Neural cell (in vitro differentiated cells): Measurements from ENCODE around the gene DLG2. TPM values are rescaled to one million over a fixed set of nuclear protein-coding genes. Genes with fewer than 3 reads are reported as not detected.

Source experiments
- H2AFZ ChIP-seq: fragments of 200-600, 300-800 bp; sonication (generic), shearing (Covaris generic); 2 replicates; pipeline ENCODE4 v1.6.0; 2014; ENCODE audit warnings: low read depth, mild to moderate bottlenecking, antibody characterized with exemption, low read length, moderate library complexity
- H3F3A ChIP-seq: fragments of 200-600 bp; shearing (Covaris generic); 2 replicates; pipeline ENCODE4 v1.6.1; 2016; ENCODE audit warnings: mild to moderate bottlenecking, moderate library complexity, mixed read lengths, antibody characterized with exemption, low read length; ENCODE audit not compliant: insufficient read depth, poor library complexity, severe bottlenecking
- H3K27ac ChIP-seq: fragments of 200-600, 300-800 bp; sonication (generic), shearing (Covaris generic); 2 replicates; pipeline ENCODE4 v1.5.1; 2014; ENCODE audit warnings: mild to moderate bottlenecking, low read length, moderate library complexity
- H3K27me3 ChIP-seq: fragments of 300-800, 200-600 bp; sonication (generic), shearing (Covaris generic); 2 replicates; pipeline ENCODE4 v1.6.0; 2014; ENCODE audit warnings: mild to moderate bottlenecking, low read depth, low read length, moderate library complexity; ENCODE audit not compliant: insufficient read depth
- H3K36me3 ChIP-seq: fragments of 300-800, 200-600 bp; sonication (generic), shearing (Covaris generic); 2 replicates; pipeline ENCODE4 v1.5.1; 2014; ENCODE audit warnings: mild to moderate bottlenecking, antibody characterized with exemption, low read length, moderate library complexity; ENCODE audit not compliant: insufficient read depth
- H3K4me2 ChIP-seq: fragments of 300-800, 200-600 bp; sonication (generic), shearing (Covaris generic); 2 replicates; pipeline ENCODE4 v1.6.0; 2014; ENCODE audit warnings: mild to moderate bottlenecking, low read length
- H3K4me3 ChIP-seq: fragments of 300-800, 200-600 bp; sonication (generic), shearing (Covaris generic); 2 replicates; pipeline ENCODE4 v1.5.1; 2014; ENCODE audit warnings: mild to moderate bottlenecking, low read length, moderate library complexity
- H3K79me2 ChIP-seq: fragments of 200-600 bp; shearing (Covaris generic); replicated peaks from 2 replicates; pipeline ENCODE4 v1.6.0; 2014; ENCODE audit warnings: mild to moderate bottlenecking, low read length, moderate library complexity; ENCODE audit not compliant: insufficient read depth
- H3K9ac ChIP-seq: fragments of 300-800, 200-600 bp; sonication (generic), shearing (Covaris generic); 2 replicates; pipeline ENCODE4 v1.6.1; 2016; ENCODE audit warnings: mild to moderate bottlenecking, low read length, mixed read lengths
- H3K9me2 ChIP-seq: fragments of 200-600 bp; shearing (Covaris generic); 2 replicates; pipeline ENCODE4 v1.6.1; 2016; ENCODE audit warnings: mild to moderate bottlenecking, low read length, mixed read lengths; ENCODE audit not compliant: insufficient read depth
- H3K9me3 ChIP-seq: fragments of 200-600, 300-800 bp; sonication (generic), shearing (Covaris generic); 2 replicates; pipeline ENCODE4 v1.6.1; 2016; ENCODE audit warnings: mild to moderate bottlenecking, mixed run types, low read length, moderate library complexity, mixed read lengths
- H4K20me1 ChIP-seq: fragments of 200-600 bp; shearing (Covaris generic); 2 replicates; pipeline ENCODE4 v1.6.1; 2016; ENCODE audit warnings: mild to moderate bottlenecking, mixed run types; ENCODE audit not compliant: insufficient read depth
- EP300 ChIP-seq: fragments of 450-650 bp; conservative IDR thresholded peaks from 2 replicates; pipeline ENCODE4 v1.6.1; 2014; ENCODE audit warnings: antibody characterized with exemption, mild to moderate bottlenecking, moderate library complexity; ENCODE audit not compliant: poor library complexity, severe bottlenecking
- EZH2 ChIP-seq: fragments of 200-600, 300-800 bp; shearing (Covaris generic), sonication (generic); IDR thresholded peaks from 2 replicates; pipeline ENCODE4 v1.6.1; 2014; ENCODE audit warnings: antibody characterized with exemption, low read length, borderline replicate concordance, mild to moderate bottlenecking; ENCODE audit not compliant: insufficient read depth, poor library complexity, severe bottlenecking
- MXI1 ChIP-seq: fragments of 450-650 bp; conservative IDR thresholded peaks from 2 replicates; pipeline ENCODE4 v1.6.1; 2014; ENCODE audit warnings: antibody characterized with exemption, mild to moderate bottlenecking; ENCODE audit not compliant: poor library complexity, severe bottlenecking
- POLR2AphosphoS5 ChIP-seq: IDR thresholded peaks from 2 replicates; pipeline ENCODE4 v1.6.1; 2012
- RAD21 ChIP-seq: fragments of 450-650 bp; conservative IDR thresholded peaks from 2 replicates; pipeline ENCODE4 v1.6.1; 2014; ENCODE audit warnings: antibody characterized with exemption, mild to moderate bottlenecking, moderate library complexity
- SMC3 ChIP-seq: fragments of 450-650 bp; conservative IDR thresholded peaks from 2 replicates; pipeline ENCODE4 v1.6.1; 2014; ENCODE audit warnings: antibody characterized with exemption, mild to moderate bottlenecking, moderate library complexity; ENCODE audit not compliant: poor library complexity
- TAF1 ChIP-seq: IDR thresholded peaks from 2 replicates; pipeline ENCODE4 v1.6.1; 2012; ENCODE audit warnings: low read depth
- polyA plus RNA-seq: library from polyadenylated mRNA; depleted of rRNA; stranded (reverse); fragments of >200 nt; gene quantifications from 2 replicates; pipeline ENCODE4 v1.2.3, GENCODE V29; 2014
- TF ChIP-seq, protein P1 (sequence below): fragments of 450-650 bp; IDR thresholded peaks from 2 replicates; pipeline ENCODE4 v1.5.1; 2014; ENCODE audit warnings: antibody characterized with exemption, mild to moderate bottlenecking, moderate library complexity; ENCODE audit not compliant: poor library complexity, severe bottlenecking
- TF ChIP-seq, protein P2 (sequence below): IDR thresholded peaks from 2 replicates; pipeline ENCODE4 v1.6.1; 2012; ENCODE audit warnings: borderline replicate concordance

The DLG2 gene
- polyA plus RNA-seq, 1 donor from 2014 or later: 179 TPM

DNA sequence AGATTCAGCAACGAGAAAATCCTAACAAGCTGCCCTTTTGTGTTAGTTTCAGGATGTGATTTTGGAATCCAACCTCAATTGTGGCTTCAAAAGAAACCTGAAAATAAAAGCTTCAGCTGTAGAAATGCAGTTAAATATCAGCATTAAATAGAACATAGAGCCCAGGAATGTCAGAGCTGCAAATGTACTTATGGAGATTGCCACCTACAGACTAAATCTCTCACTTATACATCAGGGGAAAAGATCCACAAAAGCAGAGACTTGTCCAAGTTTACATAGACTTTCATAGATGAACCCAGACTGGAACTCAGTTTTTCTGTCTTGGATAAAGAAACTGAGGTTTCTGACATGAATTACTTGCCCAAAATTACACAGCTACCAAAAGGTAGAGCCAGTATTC lies 446.6 kb downstream of the DLG2 start:
- Histone ChIP-seq H3K27me3 (no peaks in the 10 kb centered on the region), H3K27ac (no peak overlapping the region), H2AFZ (no peak overlapping the region), H3K4me2 (no peak overlapping the region), H3K9ac (no peak overlapping the region), H3K79me2 (no peaks in the 10 kb centered on the region), H3K4me3 (no peak overlapping the region), H3K36me3 (no peaks in the 10 kb centered on the region), H4K20me1 (no peaks in the 10 kb centered on the region), H3F3A (no peaks in the 10 kb centered on the region), H3K9me2 (no peaks in the 10 kb centered on the region), H3K9me3 (peaks cover 3% of the 10 kb centered on the region)
- TF ChIP-seq, protein P1, sequence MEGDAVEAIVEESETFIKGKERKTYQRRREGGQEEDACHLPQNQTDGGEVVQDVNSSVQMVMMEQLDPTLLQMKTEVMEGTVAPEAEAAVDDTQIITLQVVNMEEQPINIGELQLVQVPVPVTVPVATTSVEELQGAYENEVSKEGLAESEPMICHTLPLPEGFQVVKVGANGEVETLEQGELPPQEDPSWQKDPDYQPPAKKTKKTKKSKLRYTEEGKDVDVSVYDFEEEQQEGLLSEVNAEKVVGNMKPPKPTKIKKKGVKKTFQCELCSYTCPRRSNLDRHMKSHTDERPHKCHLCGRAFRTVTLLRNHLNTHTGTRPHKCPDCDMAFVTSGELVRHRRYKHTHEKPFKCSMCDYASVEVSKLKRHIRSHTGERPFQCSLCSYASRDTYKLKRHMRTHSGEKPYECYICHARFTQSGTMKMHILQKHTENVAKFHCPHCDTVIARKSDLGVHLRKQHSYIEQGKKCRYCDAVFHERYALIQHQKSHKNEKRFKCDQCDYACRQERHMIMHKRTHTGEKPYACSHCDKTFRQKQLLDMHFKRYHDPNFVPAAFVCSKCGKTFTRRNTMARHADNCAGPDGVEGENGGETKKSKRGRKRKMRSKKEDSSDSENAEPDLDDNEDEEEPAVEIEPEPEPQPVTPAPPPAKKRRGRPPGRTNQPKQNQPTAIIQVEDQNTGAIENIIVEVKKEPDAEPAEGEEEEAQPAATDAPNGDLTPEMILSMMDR: no peak
- TF ChIP-seq TAF1 (no peak), EZH2 (no peak), MXI1 (no peak), SMC3 (no peak), POLR2AphosphoS5 (no peak), EP300 (no peak)
- TF ChIP-seq, protein P2, sequence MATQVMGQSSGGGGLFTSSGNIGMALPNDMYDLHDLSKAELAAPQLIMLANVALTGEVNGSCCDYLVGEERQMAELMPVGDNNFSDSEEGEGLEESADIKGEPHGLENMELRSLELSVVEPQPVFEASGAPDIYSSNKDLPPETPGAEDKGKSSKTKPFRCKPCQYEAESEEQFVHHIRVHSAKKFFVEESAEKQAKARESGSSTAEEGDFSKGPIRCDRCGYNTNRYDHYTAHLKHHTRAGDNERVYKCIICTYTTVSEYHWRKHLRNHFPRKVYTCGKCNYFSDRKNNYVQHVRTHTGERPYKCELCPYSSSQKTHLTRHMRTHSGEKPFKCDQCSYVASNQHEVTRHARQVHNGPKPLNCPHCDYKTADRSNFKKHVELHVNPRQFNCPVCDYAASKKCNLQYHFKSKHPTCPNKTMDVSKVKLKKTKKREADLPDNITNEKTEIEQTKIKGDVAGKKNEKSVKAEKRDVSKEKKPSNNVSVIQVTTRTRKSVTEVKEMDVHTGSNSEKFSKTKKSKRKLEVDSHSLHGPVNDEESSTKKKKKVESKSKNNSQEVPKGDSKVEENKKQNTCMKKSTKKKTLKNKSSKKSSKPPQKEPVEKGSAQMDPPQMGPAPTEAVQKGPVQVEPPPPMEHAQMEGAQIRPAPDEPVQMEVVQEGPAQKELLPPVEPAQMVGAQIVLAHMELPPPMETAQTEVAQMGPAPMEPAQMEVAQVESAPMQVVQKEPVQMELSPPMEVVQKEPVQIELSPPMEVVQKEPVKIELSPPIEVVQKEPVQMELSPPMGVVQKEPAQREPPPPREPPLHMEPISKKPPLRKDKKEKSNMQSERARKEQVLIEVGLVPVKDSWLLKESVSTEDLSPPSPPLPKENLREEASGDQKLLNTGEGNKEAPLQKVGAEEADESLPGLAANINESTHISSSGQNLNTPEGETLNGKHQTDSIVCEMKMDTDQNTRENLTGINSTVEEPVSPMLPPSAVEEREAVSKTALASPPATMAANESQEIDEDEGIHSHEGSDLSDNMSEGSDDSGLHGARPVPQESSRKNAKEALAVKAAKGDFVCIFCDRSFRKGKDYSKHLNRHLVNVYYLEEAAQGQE: no peak

DNA sequence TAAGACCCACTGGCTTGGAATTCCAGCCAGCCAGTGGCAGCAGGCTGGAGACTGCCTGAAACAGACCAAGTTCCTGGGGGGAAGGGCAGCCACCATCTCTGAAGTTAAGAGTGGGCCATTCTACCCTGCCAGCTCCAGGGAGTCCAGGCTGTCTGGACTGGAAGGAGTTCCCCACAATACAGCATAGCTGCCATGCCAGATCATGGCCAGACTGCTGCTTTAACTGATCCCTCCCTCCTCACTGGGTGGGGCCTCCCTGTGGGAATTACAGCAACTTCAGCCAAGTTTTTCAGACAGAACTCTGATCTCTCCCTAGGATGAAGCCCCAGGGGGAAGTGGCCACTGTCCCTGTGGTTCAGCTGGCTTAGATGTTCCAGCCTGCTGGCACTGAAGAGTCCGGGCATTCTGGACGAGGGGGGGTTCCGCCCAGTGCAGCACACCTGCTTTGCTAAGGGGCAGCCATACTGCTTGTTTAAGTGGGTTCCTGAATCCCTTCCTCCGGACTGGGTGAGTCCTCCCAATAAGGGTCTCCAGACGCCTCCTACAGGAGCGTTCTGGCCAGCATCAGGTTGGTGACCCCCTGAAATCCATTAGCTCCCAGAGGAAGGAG lies 455.4 kb downstream of the DLG2 start:
- H3K9ac ChIP-seq: no peak overlapping the region
- H3K27ac ChIP-seq: no peak overlapping the region

More for the DNA sequence above, 455.4 kb downstream of the DLG2 start:
- Histone ChIP-seq H3K9me3 (peaks cover 3% of the 10 kb centered on the region), H3K4me2 (no peak overlapping the region), H3K79me2 (no peaks in the 10 kb centered on the region), H3K36me3 (no peaks in the 10 kb centered on the region), H3K9me2 (no peaks in the 10 kb centered on the region), H3K4me3 (no peak overlapping the region), H4K20me1 (no peaks in the 10 kb centered on the region), H2AFZ (no peak overlapping the region), H3F3A (no peaks in the 10 kb centered on the region), H3K27me3 (no peaks in the 10 kb centered on the region)
- TF ChIP-seq, protein P2: no peak
- TF ChIP-seq TAF1 (no peak), POLR2AphosphoS5 (no peak), EP300 (no peak), SMC3 (no peak), EZH2 (no peak), RAD21 (no peak)
- TF ChIP-seq, protein P1: no peak
